ENCODE data around the gene TBC1D24. TPM values are rescaled to one million over a fixed set of nuclear protein-coding genes. Genes with fewer than 3 reads are reported as not detected.

Gene TBC1D24
- total and polyA plus RNA-seq, 8 donors, result 3.2 to 35.6 (median 9.0) TPM

DNA sequence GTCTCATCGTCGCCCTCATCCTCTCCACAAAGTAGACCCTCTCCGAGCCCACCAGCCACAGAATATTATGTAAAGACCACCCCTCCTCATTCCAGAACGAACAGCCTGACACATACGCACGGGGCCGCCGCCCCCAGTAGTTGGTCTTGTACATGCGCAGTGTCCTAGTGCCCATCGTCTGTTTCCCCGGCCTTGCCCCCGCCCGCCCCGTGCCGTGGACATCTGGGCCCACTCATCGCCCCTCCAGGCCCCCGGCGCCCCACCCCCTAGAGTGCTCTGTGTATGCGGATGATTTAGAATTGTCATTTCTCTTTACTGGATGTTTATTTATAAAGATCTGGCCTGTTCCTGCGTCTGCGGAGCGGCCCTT, 44.8 kb downstream of the TBC1D24 start:
- DNase-seq, result no peak
- H3K4me3 ChIP-seq, result peak overlapping the region; percentile 61 to 75 (median 72)
- peak overlapping the region; percentile 52 to 99 (median 99) for H3K27ac ChIP-seq
- TF ChIP-seq, protein P1, sequence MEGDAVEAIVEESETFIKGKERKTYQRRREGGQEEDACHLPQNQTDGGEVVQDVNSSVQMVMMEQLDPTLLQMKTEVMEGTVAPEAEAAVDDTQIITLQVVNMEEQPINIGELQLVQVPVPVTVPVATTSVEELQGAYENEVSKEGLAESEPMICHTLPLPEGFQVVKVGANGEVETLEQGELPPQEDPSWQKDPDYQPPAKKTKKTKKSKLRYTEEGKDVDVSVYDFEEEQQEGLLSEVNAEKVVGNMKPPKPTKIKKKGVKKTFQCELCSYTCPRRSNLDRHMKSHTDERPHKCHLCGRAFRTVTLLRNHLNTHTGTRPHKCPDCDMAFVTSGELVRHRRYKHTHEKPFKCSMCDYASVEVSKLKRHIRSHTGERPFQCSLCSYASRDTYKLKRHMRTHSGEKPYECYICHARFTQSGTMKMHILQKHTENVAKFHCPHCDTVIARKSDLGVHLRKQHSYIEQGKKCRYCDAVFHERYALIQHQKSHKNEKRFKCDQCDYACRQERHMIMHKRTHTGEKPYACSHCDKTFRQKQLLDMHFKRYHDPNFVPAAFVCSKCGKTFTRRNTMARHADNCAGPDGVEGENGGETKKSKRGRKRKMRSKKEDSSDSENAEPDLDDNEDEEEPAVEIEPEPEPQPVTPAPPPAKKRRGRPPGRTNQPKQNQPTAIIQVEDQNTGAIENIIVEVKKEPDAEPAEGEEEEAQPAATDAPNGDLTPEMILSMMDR (IDR thresholded peaks at IDR 0.05), result no peak
- intact Hi-C loops (cut with DNase I; ENCODE audit: low total_unique reads), result no loop called here
- H3K27me3 ChIP-seq, result no peaks in the 10 kb centered on the region
- WGBS, 5 donors, result 10 to 47% (median 44%) methylated on average over 4 to 22 of the region's 22 CpGs
- H3K9me3 ChIP-seq, result no peaks in the 10 kb centered on the region
- H3K4me1 ChIP-seq, result peaks cover 60 to 85% (median 72%) of the 10 kb centered on the region in 4 donors
- peaks cover 12 to 41% (median 36%) of the 10 kb centered on the region in 4 donors for H3K36me3 ChIP-seq

DNA sequence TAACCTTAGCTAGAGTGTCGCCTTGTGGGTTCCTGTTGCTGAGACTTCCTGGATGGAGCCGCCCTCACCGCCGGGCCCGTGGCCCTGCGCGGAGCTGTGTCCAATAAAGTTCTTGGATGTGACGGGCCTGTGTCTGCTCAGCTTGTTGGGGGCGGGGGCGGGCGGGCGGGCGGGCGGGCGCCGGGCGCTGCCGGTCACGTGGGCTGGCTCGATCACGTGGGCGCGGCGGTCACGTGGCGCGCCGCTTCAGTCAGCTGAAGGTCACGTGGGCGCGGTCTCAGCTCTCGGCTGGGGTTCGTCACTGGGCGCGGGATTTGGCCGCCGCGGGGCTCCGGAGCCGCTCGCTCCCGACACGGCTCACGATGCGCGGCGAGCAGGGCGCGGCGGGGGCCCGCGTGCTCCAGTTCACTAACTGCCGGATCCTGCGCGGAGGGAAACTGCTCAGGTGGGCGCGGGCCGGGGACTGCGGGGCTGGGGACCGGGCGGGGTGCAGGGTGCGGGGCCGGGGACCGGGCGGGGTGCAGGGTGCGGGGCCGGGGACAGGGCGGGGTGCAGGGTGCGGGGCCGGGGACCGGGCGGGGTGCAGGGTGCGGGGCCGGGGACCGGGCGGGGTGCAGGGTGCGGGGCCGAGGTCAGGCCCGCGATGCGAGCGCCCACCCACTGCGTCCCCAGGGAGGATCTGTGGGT, 45.3 kb downstream of the TBC1D24 start, which contains the start of gene AMDHD2:
AMDHD2 (plus strand) TSS at position 275 of the 687 bp plus-strand sequence; CDS start at position 363, 88 bp downstream.
- Histone ChIP-seq H3K27me3 (no peaks in the 10 kb centered on the region), H3K36me3 (peaks cover 12 to 47% (median 41%) of the 10 kb centered on the region in 4 donors), H3K4me3 (peak within 1 kb of the TSS; percentile 61 to 75 (median 72)), H3K9me3 (no peaks in the 10 kb centered on the region), H3K27ac (peak within 1 kb of the TSS; percentile 81 to 99 (median 99)), H3K4me1 (peaks cover 55 to 85% (median 67%) of the 10 kb centered on the region in 4 donors)
- intact Hi-C loops (cut with DNase I; ENCODE audit: low total_unique reads), result no loop called here
- peak; percentile 91 to 98 for DNase-seq
- WGBS, 5 donors, result 0 to 3% (median 0%) methylated on average over 16 to 83 of the region's 83 CpGs
- TF ChIP-seq POLR2A (IDR thresholded peaks at IDR 0.05), result no peak
- peak; percentile 71 to 96 (median 75) for TF ChIP-seq POLR2AphosphoS5 (IDR thresholded peaks at IDR 0.05)
- TF ChIP-seq, protein P1 (IDR thresholded peaks at IDR 0.05), result no peak

DNA sequence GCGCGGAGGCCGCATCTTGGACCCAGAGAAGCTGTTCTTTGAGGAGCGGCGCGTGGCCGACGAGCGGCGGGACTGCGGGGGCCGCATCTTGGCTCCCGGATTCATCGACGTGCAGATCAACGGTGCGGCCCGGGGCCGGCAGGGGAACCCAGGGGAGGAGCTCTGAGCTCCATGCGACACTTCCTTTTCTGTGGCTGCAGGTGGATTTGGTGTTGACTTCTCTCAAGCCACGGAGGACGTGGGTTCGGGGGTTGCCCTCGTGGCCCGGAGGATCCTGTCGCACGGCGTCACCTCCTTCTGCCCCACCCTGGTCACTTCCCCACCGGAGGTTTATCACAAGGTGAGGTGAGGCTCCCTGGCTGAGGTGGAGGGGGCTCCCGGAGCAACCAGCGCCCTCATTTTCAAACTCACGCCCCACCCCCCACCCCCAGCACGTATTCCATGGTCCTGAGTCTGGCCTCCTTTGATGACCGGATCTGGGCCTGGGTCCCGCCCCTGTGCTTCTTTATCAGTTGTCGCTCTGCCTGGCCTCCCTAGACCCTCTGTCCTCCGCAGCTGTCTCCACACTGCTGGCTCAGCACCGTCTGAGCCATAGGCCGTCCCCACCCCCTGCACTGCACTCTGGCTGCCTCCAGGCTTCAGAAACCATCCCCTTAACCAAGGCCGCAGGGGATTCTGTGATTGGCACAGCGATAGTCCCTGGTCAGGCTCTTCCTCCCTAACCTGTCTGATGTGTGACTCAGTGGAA, 46.0 kb downstream of the TBC1D24 start:
- H3K36me3 ChIP-seq, result peaks cover 17 to 54% (median 47%) of the 10 kb centered on the region in 4 donors
- peak overlapping the region; percentile 59 to 99 (median 99) for H3K27ac ChIP-seq
- 14 to 35% (median 17%) methylated on average over 19 to 41 of the region's 41 CpGs for WGBS, 5 donors
- H3K4me3 ChIP-seq, result peak overlapping the region; percentile 61 to 75 (median 72)
- no peaks in the 10 kb centered on the region for H3K27me3 ChIP-seq
- H3K9me3 ChIP-seq, result no peaks in the 10 kb centered on the region
- intact Hi-C loops (cut with DNase I; ENCODE audit: low total_unique reads), result no loop called here
- no peak for TF ChIP-seq POLR2A (IDR thresholded peaks at IDR 0.05)
- TF ChIP-seq POLR2AphosphoS5 (IDR thresholded peaks at IDR 0.05), result no peak
- TF ChIP-seq EP300 (IDR thresholded peaks at IDR 0.05), result no peak
- TF ChIP-seq, protein P1 (IDR thresholded peaks at IDR 0.05), result no peak
- DNase-seq, result peak; percentile 50 to 67
- H3K4me1 ChIP-seq, result peaks cover 48 to 85% (median 60%) of the 10 kb centered on the region in 4 donors

DNA sequence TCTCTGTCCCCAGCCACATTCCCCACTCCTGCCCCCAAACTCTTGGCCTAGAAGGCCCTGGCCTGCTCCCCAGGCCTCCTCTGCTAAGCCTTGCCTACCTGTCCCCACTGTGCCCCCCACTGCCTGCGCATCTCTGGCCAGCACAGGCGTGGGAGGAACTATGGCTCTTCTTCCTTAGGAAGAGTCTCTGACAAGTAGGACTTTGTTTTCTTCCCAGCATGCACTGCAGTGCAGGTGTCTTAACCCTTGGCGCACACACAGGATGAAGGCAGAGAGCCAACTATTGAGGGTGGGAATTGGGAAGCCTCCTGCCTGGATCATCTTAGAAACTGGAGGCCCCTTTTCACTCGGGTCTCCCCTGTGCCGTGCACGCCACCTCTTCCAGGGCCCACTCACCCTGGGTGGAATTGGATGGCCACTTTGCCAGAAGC, 48.9 kb downstream of the TBC1D24 start:
- Histone ChIP-seq H3K27ac (no peak overlapping the region), H3K27me3 (no peaks in the 10 kb centered on the region), H3K4me3 (no peak overlapping the region), H3K4me1 (peaks cover 20 to 63% (median 32%) of the 10 kb centered on the region in 4 donors), H3K9me3 (no peaks in the 10 kb centered on the region), H3K36me3 (peaks cover 30 to 80% (median 73%) of the 10 kb centered on the region in 4 donors)
- intact Hi-C loops (cut with DNase I; ENCODE audit: low total_unique reads), result no loop called here
- no peak for TF ChIP-seq POLR2AphosphoS5 (IDR thresholded peaks at IDR 0.05)
- TF ChIP-seq, protein P1 (IDR thresholded peaks at IDR 0.05), result no peak
- TF ChIP-seq POLR2A (IDR thresholded peaks at IDR 0.05), result no peak
- TF ChIP-seq EP300 (IDR thresholded peaks at IDR 0.05), result no peak
- DNase-seq, result no peak
- WGBS, 5 donors, result 78 to 89% (median 87%) methylated on average over 6 of the region's 6 CpGs

Data from stomach (tissue), 9 donors.